GM21825 (cell line): Measurements from ENCODE around the gene IDI2.
"Not testable (repeated sequence)": the region's sequence is repeated elsewhere in the genome, so short reads cannot be mapped to it uniquely, and the experiment has no call there.

ENCODE experiments used
- ATAC-seq: cut with Tn5 transposase; IDR thresholded peaks from one replicate; pipeline ENCODE4 v1.9.1; 2021; ENCODE audit warnings: mild to moderate bottlenecking, moderate library complexity; ENCODE audit not compliant: unreplicated experiment

The IDI2 gene

DNA sequence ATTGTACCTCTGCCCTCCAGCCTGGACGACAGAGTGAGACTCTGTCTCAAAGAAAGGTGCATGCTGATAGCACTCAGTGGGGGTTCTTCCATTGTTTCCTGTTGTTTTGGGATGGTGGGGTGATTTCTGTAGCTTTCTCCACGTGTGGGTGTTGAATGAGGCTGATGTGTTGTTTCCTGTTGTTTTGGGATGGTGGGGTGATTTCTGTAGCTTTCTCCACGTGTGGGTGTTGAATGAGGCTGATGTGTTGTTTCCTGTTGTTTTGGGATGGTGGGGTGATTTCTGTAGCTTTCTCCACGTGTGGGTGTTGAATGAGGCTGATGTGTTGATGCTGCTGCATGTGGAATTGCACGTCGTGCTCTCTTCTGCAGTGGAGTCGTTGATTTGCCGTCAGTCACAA, 15.7 kb downstream of the IDI2 start:
- not testable (repeated sequence) for ATAC-seq

GRCh38 chr10:1009071-1009494, 16.6 kb downstream of the IDI2 start:
- no peak for ATAC-seq

DNA sequence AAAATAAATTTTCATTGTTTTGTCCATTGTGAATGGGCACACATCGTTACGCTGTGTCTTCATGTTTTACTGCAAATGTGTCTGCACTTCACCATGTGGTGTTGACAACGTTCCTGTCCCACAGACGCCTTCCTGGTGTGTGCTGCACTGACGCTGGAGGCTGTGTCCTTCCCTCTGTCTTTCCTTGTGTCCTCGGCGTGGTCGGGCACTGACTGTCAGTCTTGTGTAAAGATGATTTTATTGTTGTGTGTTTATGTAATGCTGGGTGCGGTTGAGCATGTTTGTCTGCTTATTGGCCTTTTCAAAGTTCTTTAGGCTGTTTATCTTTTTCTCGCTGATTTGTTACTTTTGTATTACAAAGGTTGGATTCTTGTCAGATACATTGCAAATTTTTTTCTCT, 18.1 kb downstream of the IDI2 start:
- ATAC-seq = no peak

DNA sequence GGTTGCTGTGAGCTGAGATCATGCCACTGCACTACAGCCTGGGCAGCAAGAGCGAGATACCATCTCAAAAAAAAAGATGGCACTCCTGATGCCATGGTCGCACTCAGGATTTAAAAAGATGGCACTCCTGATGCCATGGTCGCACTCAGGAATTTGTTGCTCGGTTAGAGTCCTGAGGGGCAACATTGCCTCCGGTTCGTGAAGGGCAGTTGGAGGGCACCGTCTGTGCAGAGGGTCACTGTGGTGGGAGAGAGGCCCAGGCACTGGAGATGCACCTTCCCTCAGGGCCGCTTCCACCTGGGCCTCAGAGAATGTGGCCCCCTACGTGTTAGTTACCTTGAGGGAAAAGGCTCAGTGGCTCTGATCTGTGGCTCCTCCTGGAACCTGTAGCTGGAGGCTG, 19.1 kb downstream of the IDI2 start:
- no peak for ATAC-seq

DNA sequence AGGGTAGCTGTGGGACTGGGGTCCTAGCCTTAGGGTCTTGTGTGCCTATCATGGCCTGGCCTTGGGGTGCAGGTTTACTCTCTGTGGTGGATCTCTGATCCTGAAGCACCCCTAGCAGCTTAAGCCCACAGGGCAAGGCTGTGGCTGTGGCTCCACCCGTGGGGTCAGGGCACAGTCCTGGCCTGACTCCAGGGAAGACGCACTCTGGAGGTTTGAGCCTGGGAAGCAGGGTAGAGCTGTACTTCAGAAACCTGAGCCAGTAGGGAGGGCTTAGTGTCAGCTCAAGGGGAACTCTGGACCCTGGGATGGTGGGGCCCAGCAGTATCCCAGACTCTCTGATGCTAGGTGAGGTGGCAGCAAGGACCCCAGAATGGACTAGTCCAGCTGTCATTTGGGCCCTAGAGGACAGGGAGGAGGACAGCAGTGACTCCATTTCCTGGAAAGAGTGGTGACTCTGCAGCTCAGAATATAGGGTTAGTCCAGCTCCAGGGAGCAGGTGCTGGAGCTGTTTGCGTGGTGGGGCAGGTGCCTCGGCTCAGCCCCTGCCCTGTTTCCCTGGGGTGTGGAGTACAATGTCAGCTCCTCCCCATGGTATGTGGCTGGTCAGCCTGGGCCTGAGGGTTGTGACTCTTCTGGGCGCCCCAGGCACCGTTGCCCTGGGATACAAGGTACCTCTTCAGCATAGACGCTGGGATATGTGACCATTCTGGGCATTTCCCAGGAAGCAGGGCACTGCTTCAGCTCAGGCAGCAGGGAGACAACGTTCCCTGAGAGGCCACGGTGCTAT, 21.6 kb downstream of the IDI2 start:
- no peak for ATAC-seq

- no peak for ATAC-seq
Measured at GRCh38 chr10:1002425-1003006, 23.1 kb downstream of the IDI2 start.

DNA sequence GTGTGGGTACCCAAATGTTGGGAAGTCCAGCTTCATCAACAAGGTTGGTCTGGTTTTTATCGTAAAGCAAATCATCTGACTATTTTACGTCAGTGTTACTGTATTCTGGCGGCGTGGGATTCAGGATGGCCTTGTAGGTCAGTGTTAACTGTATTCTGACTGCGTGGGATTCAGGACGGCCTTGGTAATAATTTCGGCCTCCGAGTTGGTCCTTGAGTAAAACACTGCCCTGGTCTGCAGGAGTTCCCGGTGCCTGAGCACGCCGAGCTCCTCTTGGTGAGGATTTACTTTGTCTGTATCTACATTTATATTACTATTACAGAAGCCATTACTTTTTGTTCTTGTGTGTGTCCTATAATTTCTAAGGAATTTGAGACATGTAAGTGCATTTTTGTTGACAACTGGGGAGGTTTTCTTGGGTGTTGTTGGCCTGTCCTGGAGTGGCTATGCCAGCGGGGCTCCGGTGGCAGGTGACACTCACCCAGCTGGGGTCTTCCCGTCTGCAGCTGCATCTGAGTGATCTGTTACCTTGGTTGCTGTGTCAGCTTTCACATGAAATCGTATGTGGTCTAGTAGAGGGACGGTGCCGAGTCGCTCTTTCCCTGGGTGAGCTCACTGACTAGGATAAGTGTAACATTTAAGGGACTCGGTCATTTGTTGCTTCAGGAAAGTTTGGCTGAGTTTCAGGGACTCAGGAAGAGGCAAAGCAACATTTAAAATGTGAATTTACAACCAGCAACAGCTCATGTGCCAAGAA, 28.2 kb downstream of the IDI2 start:
- ATAC-seq = no peak

GRCh38 chr10:996031-996430, 29.6 kb downstream of the IDI2 start:
- no peak for ATAC-seq

DNA sequence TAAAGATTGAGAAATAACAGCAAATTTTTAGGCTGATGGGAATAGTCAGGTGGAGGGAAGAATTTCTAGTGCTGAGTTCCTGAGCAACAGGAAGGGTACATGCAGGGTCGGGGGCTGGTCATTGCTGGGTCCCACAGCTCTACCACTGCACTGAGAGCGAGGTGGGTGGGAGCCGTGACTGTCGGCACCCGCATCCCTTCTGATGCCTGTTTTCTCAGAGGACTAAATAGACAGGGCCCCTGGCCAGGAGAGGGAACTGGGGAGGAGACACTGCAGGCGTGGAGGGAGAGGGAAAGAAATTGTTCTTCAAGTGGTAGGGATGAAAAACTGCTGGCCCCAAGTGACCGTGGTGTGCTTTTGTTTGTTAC, 30.1 kb downstream of the IDI2 start:
- ATAC-seq = no peak

GRCh38 chr10:994836-995558, 30.7 kb downstream of the IDI2 start:
- ATAC-seq = no peak

DNA sequence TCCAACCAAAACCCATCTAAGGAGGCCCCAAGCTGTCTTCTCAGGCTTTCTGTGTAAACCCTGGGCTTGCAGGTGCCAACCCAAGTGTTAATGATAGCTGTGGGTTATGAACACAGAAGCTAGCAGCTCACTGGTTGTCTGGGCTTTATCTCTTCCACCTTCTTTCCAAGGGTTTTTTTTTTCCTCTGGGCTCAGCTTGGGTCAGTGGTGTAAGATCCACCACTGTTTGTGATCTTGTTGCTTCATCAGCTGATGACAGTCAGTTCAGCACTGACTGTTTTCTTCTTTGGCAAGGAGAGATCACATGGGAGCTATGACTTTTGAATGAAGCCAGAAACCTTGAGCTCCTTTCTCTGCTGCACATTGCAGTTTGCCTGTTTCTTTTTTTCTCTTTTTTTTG, 32.8 kb downstream of the IDI2 start:
- ATAC-seq = no peak

DNA sequence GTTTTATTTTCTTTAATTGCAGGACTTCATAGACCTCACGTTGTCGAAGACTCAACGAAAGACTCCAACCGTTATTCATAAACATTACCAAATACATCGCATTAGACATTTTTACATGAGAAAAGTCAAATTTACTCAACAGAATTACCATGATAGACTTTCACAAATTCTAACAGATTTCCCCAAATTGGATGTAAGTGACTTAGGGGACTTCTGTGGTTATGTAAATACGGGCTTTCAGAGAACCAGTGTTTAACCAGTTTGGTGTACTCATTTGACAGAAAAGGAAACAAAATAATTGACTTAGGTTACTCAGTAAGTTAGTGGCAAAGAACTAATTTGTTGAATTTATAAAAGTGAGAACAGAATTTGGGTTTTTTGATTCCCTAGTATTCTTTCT, 33.2 kb downstream of the IDI2 start:
- ATAC-seq = no peak

DNA sequence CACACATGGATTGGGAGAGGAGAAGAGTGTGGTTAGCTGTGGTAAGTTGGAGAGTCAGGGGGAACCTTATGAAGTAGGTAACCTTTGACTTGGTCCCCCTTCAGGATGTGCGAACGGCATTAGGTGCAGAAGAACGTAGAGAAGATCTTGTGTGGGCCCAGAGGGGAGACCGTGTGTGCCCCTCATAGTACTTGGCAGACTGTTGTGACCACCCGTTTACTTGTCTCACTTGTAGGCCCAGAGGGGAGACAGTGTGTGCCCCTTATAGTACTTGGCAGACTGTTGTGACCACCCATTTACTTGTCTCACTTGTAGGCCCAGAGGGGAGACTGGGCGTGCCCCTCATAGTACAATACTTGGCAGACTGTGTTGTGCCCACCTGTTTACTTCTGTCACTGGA, 34.9 kb downstream of the IDI2 start:
- ATAC-seq = no peak

- ATAC-seq = peak; percentile 4
Measured at GRCh38 chr10:988667-989545, 36.8 kb downstream of the IDI2 start.

DNA sequence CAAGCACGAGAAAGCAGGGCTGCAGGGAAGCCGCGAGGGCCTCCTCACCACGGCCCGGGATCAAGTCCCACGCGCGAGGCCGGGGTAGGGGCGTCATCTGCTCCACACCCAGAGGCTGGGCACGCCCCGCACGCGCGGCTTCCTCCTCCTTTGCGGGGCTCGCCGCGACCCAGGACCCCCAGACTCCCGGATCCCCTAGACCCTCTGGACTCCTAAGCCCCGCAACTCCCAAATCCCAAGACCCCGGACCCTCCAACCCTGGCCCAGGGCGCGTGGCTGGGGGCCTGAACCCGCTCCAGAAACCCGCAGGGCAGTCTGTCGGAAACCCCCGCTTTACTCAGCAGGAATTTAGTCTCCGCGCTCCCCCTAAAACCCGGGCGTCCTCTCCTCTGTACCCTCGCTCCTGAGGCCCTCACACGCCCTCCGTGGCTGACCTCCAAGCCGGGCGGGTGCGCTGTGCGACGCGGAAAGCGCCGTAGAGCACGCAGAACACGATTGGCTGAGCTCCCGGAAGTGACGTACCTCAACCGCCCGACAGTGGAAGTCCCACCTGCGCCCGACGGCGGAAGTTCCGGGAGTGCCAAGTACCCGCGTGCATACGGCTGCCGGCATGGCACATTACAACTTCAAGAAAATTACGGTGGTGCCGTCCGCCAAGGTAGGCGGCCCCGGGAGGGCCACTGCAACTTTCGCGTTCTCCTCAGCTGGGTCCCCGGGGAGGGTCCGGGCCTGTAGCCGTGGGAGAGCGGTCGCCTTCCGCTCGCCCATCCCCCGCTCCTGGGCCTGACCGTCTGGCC, 37.6 kb downstream of the IDI2 start, which contains the start of gene GTPBP4:
Gene GTPBP4, plus strand, starts transcription at position 565 of the 797 bp plus-strand sequence. Its CDS starts 46 bp downstream, at position 611.
- peak; percentile 97 for ATAC-seq

- ATAC-seq = no peak
Measured at GRCh38 chr10:987620-987869, 38.1 kb downstream of the IDI2 start.

DNA sequence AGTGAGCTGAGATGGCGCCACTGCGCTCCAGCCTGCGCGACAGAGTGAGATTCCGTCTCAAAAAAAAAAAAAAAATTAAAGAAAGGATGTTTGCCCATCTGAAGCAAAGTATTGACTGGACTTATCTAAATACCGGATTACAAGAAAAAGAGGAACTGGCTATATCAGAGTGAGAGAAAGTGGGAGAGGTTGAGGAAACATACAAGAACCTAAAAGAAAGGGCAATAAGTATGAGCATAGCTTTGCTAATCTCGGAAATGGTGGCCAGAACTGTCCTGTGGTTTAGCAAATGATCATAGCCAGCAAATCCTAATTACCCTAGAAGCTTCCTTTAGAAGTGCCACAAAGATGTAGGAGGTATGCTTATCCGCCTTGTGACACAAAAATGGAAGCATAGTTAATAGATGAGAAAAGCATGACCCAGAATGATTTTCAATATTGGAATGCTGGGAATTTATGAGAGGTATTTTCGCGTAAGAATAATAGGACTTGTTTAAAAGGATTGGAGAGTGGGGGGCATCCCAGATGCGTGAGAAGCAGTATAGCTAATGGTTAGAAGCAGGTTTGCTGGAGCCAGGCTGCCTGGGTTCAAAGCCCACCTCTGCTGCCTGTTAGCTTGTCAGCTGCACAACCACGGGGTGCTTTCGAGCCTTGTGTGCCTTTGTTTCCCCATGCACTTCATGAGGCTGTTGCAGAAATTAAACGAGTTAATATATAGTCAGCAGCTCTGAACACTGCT, 38.6 kb downstream of the IDI2 start:
- ATAC-seq = no peak

DNA sequence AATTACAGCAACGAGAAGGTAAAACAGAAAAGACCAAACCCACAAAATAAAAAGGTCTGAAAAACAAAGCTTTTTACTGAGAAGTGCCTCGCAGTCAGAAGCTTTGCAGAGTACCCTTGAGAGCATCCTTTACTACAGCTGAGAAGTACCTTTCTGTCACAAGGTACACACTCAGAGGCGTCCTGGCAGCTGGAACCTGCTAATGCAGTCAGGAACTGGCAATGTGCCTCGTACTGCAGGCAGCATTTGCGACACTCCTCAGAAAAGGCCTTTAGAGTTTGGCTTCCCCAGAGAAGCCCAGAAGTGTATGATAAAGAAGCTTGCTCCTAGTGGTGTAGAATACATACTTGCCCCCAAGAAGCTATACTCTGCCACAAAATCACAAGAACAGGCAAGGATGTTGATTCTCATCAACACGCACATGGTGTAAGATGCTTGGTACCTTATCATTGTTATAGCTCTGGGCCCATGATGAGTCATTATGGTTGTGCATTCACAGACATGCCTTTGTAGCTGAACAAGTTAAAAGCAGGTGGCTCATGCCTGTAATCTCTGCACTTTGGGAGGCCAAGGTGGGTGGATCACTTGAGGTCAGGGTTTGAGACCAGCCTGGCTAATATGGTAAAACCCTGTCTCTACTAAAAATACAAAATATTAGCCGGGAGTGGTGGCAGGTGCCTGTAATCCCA, 39.4 kb downstream of the IDI2 start:
- no peak for ATAC-seq

- ATAC-seq = no peak
Measured at GRCh38 chr10:985361-985760, 40.3 kb downstream of the IDI2 start.
